ENCODE results near the gene KIF24. TPM values are rescaled to one million over a fixed set of nuclear protein-coding genes. Genes with fewer than 3 reads are reported as not detected.
"Not testable (repeated sequence)": the region's sequence is repeated elsewhere in the genome, so short reads cannot be mapped to it uniquely, and the experiment has no call there.

The KIF24 gene
- total RNA-seq, 3 donors from 2014 or later (not counting 1 experiment from before 2014, with no cell fraction given), result 0.28 to 0.50 (median 0.30) TPM

DNA sequence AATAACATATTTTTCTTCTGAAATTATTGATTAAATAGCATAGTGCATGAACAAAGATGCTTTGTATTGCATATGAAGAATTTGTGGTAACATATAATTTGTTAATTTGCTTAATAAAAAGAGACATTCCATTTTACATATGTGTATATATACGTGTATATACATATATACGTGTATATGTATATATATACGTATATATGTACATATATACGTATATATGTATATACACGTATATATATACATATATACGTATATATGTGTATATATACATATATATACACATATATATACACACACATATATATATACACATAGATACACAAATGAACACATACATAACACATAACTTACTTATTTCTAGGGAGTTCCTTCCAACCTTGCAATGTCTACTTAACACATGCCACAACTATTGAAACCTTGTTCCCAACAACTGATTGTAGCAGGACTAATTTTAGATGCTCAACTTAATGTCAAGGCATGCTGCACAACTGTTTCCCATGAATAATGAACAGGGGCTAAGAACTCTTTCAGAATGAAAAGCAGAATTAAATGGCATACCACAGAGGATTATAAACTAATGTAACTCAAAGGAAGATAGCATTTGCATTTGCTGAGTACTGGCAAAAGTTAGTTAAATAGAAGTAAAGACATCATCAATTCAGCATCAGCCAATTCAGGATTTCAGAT, 17.4 kb downstream of the KIF24 start:
- DNase-seq (no peak), ATAC-seq (no peak)
- no CpG with 5 or more reads among the region's 6 CpGs for WGBS (ENCODE audit: insufficient coverage)
- Mint-ChIP-seq H3K4me3 (no peak overlapping the region), H3K27me3 (ENCODE audit: low read depth in 2 of 2) (no peaks in the 10 kb centered on the region), H3K9me3 (no peaks in the 10 kb centered on the region), H3K36me3 (no peaks in the 10 kb centered on the region), H3K4me1 (no peaks in the 10 kb centered on the region), H3K27ac (no peak overlapping the region)
- Histone ChIP-seq H3K4me3 (ENCODE audit: low read length) (no peak overlapping the region), H3K4me1 (ENCODE audit: control insufficient read depth, insufficient read depth, low read length) (no peaks in the 10 kb centered on the region), H3K27me3 (ENCODE audit: control insufficient read depth, insufficient read depth, low read length) (no peaks in the 10 kb centered on the region), H3K9me3 (ENCODE audit: control insufficient read depth, insufficient read depth, low read length) (no peaks in the 10 kb centered on the region), H3K27ac (ENCODE audit: low read length) (no peak overlapping the region), H3K36me3 (ENCODE audit: control insufficient read depth, insufficient read depth, low read length) (no peaks in the 10 kb centered on the region)
- intact Hi-C loops (cut with micrococcal nuclease), result no loop called here
- TF ChIP-seq, protein P1, sequence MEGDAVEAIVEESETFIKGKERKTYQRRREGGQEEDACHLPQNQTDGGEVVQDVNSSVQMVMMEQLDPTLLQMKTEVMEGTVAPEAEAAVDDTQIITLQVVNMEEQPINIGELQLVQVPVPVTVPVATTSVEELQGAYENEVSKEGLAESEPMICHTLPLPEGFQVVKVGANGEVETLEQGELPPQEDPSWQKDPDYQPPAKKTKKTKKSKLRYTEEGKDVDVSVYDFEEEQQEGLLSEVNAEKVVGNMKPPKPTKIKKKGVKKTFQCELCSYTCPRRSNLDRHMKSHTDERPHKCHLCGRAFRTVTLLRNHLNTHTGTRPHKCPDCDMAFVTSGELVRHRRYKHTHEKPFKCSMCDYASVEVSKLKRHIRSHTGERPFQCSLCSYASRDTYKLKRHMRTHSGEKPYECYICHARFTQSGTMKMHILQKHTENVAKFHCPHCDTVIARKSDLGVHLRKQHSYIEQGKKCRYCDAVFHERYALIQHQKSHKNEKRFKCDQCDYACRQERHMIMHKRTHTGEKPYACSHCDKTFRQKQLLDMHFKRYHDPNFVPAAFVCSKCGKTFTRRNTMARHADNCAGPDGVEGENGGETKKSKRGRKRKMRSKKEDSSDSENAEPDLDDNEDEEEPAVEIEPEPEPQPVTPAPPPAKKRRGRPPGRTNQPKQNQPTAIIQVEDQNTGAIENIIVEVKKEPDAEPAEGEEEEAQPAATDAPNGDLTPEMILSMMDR (IDR thresholded peaks at IDR 0.05), result no peak

DNA sequence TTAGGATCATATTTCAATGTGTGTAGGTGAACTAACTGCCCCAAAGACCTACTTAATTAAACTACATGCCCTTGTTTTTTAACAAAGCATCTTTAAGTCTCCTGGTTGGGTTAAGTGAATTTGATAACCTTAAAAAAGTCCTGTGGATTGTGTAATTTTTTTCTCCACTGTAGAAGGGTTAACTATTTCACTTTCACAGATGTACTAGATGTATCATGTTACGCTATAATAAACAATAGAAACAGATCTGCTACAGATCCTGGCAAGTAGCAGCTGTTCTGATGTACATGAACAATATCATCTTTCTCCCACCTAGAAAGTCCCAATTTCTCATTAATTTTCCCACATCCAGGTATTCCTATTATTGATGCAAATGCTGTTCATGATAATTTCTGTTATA, 18.9 kb downstream of the KIF24 start:
- no peaks in the 10 kb centered on the region for H3K36me3 ChIP-seq (ENCODE audit: control insufficient read depth, insufficient read depth, low read length)
- TF ChIP-seq, protein P1 (IDR thresholded peaks at IDR 0.05), result no peak
- 100% methylated on average over 1 of the region's 1 CpG for WGBS (ENCODE audit: insufficient coverage)
- H3K4me1 ChIP-seq (ENCODE audit: control insufficient read depth, insufficient read depth, low read length), result no peaks in the 10 kb centered on the region
- H3K36me3 Mint-ChIP-seq, result no peaks in the 10 kb centered on the region
- ATAC-seq (no peak), DNase-seq (no peak)
- no peaks in the 10 kb centered on the region for H3K9me3 Mint-ChIP-seq
- H3K27me3 ChIP-seq (ENCODE audit: control insufficient read depth, insufficient read depth, low read length), result no peaks in the 10 kb centered on the region
- no peaks in the 10 kb centered on the region for H3K27me3 Mint-ChIP-seq (ENCODE audit: low read depth in 2 of 2)
- intact Hi-C loops (cut with micrococcal nuclease), result no loop called here
- H3K27ac ChIP-seq (ENCODE audit: low read length), result no peak overlapping the region
- no peaks in the 10 kb centered on the region for H3K4me1 Mint-ChIP-seq
- no peak overlapping the region for H3K27ac Mint-ChIP-seq
- H3K9me3 ChIP-seq (ENCODE audit: control insufficient read depth, insufficient read depth, low read length), result no peaks in the 10 kb centered on the region
- no peak overlapping the region for H3K4me3 Mint-ChIP-seq
- no peak overlapping the region for H3K4me3 ChIP-seq (ENCODE audit: low read length)

DNA sequence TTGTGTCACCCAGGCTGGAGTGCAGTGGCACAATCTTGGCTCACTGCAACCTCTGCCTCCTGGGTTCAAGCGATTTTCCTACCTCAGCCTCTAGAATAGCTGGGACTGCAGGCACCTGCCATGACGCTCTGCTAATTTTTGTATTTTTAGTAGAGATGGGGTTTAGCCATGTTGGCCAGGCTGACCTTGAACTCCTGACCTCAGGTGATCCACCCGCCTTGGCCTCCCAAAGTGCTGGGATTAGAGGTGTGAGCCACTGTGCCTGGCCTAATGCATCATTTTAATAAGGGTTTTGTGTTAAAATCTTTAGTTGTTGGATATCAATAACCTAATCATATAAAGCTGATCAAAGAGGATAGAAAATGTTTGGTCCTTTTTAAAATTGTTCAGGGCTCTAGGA, 20.8 kb downstream of the KIF24 start:
- H3K4me1 ChIP-seq (ENCODE audit: control insufficient read depth, insufficient read depth, low read length); H3K4me1 Mint-ChIP-seq; H3K27ac Mint-ChIP-seq; H3K9me3 Mint-ChIP-seq; DNase-seq; H3K27me3 Mint-ChIP-seq (ENCODE audit: low read depth in 2 of 2); H3K4me3 ChIP-seq (ENCODE audit: low read length); H3K27ac ChIP-seq (ENCODE audit: low read length); H3K36me3 ChIP-seq (ENCODE audit: control insufficient read depth, insufficient read depth, low read length); H3K36me3 Mint-ChIP-seq; H3K4me3 Mint-ChIP-seq; H3K27me3 ChIP-seq (ENCODE audit: control insufficient read depth, insufficient read depth, low read length); H3K9me3 ChIP-seq (ENCODE audit: control insufficient read depth, insufficient read depth, low read length); intact Hi-C loops (cut with micrococcal nuclease); ATAC-seq: not testable (repeated sequence)
- 100% methylated on average over 3 of the region's 3 CpGs for WGBS (ENCODE audit: insufficient coverage)

DNA sequence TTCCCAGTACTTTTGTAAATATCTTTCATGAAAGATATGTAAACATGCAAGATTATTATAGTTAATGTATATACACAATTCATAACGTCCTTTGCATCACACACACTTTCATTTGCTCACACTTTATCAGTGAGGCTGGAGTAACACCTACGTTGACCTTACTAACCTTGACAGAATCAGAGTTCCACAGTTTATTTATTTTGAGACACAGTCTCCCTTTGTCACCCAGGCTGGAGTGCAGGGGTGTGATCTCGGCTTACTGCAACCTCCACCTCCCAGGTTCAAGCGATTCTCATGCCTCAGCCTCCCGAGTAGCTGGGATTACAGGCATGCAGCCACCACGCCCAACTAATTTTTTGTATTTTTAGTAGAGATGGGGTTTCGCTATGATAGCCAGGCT, 28.0 kb downstream of the KIF24 start:
- H3K27me3 Mint-ChIP-seq (ENCODE audit: low read depth in 2 of 2); H3K4me1 ChIP-seq (ENCODE audit: control insufficient read depth, insufficient read depth, low read length); DNase-seq; H3K4me3 Mint-ChIP-seq; ATAC-seq; H3K4me1 Mint-ChIP-seq; H3K36me3 ChIP-seq (ENCODE audit: control insufficient read depth, insufficient read depth, low read length); H3K27me3 ChIP-seq (ENCODE audit: control insufficient read depth, insufficient read depth, low read length); intact Hi-C loops (cut with micrococcal nuclease); H3K27ac ChIP-seq (ENCODE audit: low read length); H3K27ac Mint-ChIP-seq; H3K36me3 Mint-ChIP-seq; H3K9me3 ChIP-seq (ENCODE audit: control insufficient read depth, insufficient read depth, low read length); H3K9me3 Mint-ChIP-seq; H3K4me3 ChIP-seq (ENCODE audit: low read length): not testable (repeated sequence)
- 93% methylated on average over 7 of the region's 7 CpGs for WGBS (ENCODE audit: insufficient coverage)
